Germinal center (tissue), 1 donor: ENCODE data around the gene TSPAN5.

Experiments
- DNase-seq: peaks from one replicate; pipeline ENCODE4 v3.0.0; 2012; ENCODE audit warnings: mixed read lengths, low spot score

TSPAN5 gene

DNA sequence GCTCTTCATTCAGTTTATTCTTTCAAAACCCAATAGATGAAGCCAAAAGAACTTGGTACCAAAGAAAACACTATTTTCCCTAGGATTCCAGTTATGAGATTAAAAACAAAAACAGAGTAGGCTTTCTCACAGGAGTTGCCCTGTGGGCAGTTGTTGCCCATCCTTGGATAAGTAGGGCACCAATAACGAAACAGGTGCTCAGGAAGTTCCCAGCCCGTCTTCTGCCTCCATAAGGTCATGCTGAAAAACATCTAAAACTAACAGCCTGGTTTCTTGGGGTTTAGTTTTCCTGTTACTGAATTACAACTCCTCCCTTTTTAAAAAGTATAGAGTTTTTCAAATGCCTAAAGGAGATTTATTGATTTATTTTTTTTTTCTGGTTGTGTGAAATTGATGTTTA is 14.7 kb downstream of the TSPAN5 start:
- no peak for DNase-seq

DNA sequence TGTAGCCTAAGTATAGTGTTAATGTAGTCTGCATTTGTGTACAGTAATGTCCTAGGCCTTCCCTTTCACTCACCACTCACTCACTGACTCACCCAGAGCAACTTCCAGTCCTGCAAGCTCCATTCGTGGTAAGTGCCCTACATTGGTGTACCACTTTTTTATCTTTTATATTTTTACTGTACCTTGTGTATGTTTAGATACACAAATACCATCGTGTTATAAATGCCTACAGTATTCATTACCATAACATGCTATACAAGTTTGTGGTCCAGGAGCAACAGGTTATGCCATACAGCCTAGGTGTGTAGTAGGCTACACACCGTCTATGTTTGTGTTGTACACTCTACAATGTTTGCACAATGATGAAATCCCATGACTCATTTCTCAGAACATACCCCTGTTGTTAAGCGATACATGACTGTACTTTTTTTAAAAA is 15.4 kb downstream of the TSPAN5 start:
- DNase-seq = no peak

DNA sequence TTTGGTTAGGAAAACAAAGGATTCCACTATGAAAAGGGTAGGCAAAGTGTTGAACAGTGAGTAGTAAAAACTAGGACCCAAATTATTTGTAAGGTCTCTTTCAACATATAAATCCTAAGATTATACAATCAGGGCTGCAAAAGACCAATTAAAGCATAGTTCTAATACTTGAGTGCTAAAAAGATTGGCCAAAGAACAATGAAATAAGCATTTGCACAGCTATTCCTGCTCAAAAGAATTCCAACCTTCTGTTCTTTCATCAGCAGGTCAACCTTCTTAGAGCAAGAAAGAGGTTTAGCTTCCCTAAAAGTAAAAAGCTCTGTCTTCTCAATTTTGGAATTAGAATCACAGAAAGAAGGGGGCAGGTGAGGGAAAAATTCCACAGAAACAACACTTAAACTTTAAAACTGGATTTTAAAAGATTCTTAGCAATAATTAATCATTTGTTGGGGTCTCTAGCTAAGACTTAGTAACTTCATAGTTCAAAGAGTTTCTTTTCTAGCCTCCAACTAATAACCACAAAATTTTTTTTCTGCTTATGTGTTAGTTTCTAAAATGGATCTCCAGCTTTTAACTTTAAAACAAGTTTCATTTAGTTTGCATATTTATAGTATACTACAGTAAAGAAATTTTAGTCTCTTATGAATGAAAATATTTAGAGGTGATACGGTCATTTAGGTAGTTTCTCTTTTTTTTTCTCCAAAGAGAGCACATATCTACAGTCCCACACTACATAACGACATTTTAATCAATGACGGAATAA is 16.3 kb downstream of the TSPAN5 start:
- no peak for DNase-seq

DNA sequence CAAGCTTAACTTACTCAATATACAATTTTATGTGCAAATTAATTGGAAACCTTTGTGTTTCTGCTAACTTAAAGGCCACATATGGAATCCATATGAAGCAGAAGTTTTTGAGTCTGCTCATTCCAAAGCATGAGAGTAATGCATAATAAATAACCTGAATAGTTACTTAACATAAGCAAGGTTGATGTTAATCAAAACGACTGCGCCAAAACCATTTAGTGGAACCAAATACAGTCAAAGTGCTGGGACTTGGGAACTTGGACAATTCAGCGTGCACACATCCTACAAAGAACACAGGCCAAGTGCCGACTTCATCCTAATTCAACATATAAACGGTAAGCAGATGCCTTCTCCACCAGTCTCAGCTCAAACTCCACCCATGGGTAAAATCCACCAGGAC is 17.0 kb downstream of the TSPAN5 start:
- no peak for DNase-seq

DNA sequence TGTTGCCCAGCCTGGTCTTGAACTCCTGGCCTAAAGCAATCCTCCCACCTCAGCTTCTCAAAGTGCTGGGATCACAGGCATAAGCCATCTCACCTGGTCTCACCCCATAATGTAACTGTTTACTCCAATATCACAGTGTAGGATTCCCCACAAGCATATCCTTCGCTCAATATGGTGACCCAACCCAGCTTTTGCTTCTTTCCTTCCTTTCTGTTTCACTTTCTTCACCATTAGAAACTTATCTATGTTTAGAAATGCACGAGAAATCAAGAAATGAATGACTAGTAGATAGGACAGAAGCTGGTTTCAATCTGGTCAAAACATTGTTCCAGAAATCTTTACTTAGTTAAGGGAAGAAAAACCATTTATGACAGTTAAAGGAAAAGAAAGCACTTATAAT is 18.9 kb downstream of the TSPAN5 start:
- no peak for DNase-seq

DNA sequence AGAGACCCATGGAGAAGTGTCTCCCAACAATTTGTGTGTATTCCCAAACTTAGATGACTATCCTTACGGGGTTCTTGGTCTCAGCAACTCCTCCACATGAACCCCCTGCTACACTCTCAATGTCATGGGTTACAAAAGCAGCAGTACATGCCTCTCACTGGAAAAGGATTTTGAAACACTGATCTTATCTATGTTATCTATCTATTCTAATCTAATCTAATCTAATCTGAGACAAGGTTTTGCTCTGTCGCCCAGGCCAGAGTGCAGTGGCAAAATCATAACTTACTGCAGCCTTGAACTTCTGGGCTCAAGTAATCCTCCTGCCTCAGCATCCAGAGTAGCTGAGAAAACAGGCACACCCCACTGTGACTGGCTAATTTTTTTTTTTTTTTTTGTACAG is 19.3 kb downstream of the TSPAN5 start:
- no peak for DNase-seq

DNA sequence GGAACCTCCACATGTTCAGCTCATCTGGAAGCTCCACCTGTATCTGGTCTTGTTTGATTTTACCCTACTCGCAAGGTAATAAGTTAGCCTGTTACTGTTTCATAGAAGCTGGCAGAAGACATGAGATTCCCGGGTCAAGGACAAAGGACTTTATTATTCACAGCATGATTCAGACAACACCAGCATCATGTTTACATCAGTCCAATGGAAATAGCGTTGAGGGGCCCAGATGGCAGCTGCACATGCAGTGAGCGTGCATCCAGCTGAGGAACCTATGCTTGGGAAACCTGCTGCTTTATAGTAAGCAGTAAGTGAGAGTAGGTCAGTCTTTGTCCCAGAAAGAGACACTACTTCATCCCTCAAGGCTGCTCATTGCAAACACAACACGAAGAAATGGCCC is 19.8 kb downstream of the TSPAN5 start:
- DNase-seq = no peak

DNA sequence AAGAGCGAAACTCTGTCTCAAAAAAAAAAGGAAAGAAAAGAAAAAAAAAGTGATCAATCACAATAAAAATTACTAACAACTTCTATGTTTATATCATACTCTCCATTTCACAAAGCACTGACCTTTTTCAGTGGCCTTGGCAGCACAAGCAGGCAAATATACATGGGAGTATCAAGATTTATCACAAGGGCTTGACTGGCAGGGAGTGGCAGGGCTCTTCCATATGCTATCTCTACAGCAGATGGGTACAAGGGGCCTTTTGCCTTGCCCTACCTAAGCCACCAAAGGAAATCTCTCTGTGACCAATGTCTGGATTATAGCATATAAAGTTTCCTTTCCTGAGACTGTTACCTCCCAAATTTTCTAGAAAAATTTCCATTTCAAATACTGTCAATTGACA is 24.4 kb downstream of the TSPAN5 start:
- DNase-seq = no peak

DNA sequence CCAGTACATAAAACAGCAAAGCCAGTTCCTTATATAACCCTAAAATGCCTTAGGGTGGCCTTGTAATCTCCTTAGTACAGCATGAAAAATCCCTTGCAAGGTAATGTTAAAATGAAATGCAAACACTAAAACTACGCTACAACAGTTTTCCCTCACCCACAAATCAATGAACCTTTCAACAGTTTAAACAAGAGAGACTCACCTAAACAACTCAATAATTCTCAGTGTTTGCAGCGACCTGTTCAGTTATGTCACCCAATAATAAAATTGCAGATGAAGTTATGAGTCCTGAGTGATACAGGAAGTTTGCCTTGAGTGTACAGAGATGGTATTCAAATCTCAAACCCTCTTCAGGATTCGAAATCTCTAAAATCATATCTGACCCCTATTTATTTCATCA is 25.3 kb downstream of the TSPAN5 start:
- DNase-seq = no peak

DNA sequence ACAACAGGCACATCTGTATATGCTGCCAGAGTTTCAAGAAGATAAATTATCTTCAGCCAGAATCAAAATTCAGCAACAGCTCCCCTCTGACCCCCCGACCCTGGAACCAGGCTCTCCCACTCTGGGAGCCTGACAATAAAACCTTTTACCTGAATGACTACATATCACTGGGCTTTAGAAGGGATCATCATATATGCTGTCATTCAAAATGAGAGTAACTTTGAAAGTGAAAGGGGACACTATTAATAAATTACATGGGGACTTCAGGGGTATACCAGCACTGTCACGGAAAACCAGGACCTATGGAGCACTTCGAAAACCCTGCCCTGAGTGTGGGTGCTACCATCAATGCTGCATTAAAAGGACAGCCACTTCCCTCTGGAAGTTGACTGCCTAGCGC is 26.2 kb downstream of the TSPAN5 start:
- no peak for DNase-seq

DNA sequence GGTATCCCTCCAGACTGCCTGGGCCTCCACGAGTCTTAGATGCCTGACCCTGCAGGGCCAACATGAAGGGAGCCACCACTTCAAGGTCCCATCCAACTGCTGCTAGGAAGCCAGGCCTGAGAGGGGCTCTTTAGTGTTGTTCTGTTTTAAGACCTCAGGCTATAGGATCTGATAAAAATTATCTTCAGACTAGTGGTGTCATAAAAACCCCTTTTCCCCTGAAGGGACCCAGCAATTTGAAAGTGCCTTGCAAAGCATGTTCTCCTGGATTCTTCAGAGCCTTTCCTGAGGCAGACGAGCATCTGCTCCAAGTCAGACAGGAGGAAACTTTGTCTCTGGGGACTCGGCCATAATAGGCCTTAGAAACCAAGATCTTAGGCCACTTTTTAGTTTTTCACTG is 26.9 kb downstream of the TSPAN5 start:
- DNase-seq = no peak

DNA sequence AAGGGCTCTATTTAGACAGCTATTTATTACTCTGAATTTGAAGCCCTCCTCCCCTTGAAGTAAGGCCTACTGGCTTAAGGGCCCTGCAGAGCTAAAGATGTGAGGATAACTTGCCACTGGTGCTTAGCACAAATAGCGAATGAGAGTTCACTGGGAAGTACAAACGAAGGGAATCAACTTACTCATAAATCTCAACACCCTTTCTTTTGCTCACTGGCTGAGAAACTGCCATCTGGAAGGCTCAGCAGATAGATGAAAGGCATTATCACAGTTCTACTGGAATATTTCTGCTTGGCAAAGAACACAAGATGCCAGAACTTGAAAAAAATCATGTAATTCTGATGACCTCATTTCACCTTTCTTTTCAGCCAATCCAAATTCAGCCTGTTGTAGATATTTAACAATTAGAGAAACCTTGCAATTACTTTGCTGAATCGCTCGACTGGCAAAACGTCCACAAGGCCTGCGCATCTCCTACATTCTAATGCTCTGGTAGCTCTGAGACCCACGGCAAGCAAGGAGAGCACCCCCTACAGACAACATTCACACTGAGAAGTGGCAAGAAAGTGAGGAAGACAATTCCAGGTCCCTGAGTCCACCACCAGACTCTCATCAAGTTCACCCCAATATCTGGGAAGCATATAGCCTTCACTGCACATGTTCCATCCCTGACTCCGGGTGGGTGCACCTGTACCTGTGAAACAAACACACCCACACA is 27.5 kb downstream of the TSPAN5 start:
- no peak for DNase-seq

DNA sequence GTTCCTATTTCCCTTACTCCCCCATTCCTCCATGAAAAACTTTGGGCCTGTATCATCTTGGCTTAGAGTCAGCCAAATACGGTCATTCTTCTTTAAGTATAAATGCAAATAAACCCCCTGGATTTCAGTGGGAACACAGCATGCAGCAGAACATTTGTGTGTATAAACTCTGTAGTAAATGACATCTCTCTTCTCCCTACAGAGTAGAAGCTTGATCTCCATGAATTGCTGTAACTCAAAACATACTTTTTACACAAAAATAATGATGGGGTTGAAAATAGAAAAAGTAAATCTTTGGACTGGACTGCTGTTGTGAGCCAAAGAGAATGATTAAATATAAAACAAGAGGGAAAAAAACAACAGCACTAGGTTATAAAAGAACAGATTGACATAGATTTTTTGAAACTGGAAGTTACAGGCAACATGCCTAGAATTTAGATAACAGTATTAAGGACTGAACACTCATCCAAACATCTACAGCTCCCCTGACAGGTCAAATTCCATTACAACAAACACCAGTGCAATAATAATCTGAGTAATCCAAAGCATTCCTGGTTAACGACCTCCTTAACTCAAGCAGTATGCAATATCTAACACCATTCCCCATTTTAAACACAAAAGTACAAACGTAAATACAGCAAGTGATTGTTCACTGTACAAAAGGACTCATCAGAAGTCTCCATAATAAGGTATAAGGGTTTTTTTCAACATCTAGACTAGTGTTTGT is 30.7 kb downstream of the TSPAN5 start:
- no peak for DNase-seq

DNA sequence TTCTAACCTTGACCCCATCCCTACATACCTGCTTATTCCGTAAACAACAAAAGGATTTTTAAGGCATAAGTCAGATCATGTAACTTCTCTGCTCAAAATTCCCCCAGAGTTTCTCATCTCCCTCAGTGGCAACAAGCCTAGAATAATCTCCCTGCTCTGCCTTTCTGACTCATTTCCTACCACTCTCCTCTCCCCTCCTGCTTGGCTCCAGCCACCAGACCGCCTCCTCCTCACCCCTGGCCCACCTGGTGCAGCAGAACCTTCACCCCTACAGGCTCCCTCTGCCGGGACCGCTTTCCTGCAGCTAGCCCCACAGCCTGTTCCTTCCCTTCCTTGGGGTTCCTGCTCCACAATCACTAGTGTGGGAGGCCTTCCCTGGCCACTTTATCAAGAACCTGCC is 32.1 kb downstream of the TSPAN5 start:
- DNase-seq = no peak

DNA sequence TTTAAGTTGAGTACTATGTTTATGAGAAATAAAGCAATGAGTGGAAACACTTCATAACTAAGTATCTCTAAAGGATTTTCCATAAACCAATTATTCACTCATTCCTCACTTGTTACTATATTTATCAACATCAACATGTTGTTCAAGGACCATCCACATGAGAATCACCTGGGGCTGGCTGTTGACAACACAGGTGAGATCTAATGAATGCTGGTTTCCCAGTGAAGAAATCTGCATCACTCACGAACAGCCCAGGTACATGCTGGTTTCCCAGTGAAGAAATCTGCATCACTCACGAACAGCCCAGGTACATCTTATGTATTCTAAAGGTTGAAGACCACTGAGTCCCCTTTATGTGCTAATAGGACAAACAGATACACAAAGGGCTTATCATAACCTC is 32.5 kb downstream of the TSPAN5 start:
- no peak for DNase-seq

DNA sequence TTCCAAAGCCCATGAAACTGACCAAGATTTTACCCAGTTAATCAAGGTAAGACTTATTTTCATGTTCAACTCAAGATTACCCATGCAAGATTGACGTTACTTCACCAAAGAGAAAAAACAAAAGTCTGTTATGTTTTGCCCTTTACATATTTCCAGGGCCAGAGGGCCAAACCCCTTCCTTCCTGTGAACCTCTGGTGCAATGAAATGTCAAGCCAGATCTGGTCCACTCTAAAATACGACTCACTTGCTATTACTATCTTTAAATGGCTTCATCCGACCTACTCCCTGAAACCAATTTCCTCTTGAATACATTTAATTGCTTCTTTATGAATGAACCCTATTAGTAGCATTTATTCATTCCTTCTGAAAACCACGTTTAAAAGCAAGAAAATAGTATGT is 33.0 kb downstream of the TSPAN5 start:
- DNase-seq = no peak

DNA sequence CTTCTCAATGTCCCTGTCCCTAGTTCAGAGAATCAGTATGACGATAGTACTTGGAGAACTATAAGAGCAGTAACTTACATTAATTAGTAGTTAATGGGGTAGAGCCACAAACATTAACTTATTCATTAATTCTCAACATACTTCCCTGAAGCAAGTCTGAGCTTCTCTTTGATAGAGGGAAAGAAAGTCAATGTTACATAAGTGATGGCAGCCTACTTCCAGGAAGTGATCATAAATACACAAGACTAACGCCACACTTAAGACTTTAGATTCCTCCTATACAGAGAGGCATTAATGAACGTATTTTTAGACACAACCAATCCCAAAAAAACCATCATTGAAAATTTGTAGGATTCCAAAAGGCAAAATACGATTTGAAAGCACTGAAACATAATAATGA is 33.8 kb downstream of the TSPAN5 start:
- no peak for DNase-seq

DNA sequence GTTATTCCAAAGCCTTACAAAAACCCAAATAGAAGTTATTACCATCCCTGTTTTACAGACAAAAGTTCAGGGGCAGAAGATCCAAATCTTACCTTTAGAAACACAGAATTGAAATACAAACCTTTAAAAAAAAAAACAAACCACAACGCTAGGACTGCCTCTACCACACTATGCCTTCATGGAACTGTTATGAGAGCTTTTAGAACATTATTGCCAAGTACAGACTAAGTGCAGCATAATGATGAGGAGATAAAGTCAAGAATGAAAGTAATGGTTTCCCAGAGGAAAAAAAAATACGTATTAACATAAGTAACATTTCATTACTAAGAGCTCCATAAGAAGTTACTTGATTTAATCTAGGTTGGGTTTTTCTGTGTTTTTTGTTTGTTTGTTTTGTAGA is 34.3 kb downstream of the TSPAN5 start:
- DNase-seq = no peak

DNA sequence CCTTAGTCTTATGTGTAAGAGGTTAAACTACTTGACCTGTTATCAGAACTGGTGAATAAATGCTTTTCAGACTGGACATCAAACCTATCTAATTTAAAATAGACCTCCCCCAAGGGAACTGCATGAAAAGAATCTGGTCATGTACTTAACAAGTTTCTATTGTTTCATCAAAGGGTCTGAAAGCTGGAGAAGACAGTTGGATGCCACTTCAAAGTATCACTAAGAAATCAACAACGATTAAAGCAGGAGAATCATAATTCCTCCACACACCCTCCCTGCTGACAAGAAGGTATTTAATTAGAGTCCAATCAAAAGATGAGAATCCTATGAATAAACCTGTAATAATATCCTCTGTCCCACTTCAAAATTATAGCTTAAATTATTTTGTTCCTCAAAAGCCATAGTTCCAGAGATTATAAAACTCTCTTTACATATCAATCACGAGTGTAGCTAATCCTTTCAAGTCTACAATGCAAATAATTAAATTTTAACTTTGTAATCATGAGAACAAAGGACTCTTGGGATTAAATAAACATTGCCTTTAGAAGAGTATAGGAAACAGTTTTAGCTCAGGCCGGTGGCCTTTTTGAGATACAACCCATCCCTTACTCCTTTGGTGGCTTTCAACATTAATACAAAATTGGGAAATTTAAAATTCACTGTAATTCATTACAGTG is 35.1 kb downstream of the TSPAN5 start:
- no peak for DNase-seq

DNA sequence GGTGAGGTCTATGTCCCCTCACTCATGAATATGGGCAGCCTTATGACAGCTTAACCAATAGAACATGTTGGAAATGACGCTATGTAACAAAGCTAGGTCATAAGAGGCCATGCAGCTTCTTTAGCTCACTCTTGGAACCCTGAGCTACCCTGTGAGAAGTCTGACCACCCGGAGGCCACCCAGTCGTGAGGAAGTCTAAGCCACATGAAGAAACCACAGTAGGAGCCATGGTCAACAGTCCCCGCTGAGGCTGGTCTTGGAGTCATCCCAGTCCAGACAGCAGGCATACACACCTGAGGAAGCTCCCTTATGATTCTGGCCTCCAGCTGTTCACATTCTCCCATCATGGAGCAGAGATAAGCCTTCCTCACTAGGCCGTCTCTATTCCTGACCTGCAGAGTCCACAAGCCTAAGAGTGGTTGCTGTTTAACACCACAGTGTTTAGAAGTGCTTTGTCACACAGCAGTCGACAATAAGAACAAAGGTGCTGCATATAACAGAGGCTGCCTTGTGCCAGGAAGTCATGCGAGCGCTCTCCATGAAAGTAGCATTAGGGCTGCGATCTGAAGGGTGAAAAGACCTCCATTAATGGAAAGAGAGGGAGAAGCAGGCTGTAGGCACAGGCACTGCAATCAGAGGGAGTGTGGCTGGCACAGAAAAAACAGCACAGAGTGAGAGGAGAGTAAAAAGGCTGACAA is 38.2 kb downstream of the TSPAN5 start:
- DNase-seq = no peak

DNA sequence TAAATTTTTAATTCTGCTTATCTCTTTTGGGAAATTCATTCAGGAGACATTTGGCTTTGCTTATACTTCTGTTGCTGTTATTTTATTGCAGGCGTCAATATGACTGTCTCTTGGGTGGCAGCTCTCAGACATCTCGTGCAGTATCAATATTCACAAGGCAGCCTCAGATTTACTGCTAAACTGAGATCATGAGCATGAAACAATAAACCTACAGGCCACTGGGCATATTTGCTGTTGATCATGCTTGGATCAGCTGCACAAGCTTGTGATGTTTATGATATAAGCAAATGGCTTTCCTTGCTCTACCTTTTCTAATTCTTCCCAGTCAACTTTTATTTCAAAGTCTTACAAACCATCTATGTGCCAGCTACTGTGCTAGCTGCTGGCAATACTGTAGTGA is 39.2 kb downstream of the TSPAN5 start:
- DNase-seq = no peak

DNA sequence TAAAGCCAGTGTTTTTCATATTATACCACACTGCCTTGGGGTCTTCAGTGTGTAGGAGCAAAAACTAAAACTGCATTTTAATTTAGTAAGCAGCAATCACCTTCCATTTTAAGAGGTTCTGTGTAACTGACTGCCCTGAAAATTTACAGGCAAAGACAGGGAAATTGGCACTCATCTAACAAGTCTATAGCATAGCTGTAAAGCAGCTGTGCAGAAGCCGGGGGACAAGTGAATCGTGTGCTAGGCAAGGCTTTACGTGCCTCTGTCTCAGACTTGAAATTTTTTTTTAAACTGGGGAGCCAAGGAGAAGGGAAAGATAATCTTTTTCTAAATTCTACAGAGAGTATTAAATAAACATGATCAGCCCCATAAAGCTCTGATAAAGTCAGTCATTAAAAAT is 39.7 kb downstream of the TSPAN5 start:
- no peak for DNase-seq
